Stimulated activated CD4-positive, alpha-beta T cell treated with anti-CD3 and anti-CD28 coated beads, Interleukin-4, amount 100 ng/mL, for 1 hour (primary cell): Measurements from ENCODE around the gene TRIM62.

ENCODE experiments used
- DNase-seq: peaks from one replicate; pipeline ENCODE4 v3.0.0-alpha.2; 2020

The TRIM62 gene

GRCh38 chr1:33180226-33180910 is 1.5 kb downstream of the TRIM62 start:
- no peak for DNase-seq

- no peak for DNase-seq
Measured at GRCh38 chr1:33178836-33179439, 2.9 kb downstream of the TRIM62 start.

- no peak for DNase-seq
Measured at GRCh38 chr1:33177996-33178540, 3.8 kb downstream of the TRIM62 start.

GRCh38 chr1:33176887-33177286 is 5.0 kb downstream of the TRIM62 start:
- DNase-seq, result no peak

- no peak for DNase-seq
Measured at GRCh38 chr1:33176362-33176850, 5.4 kb downstream of the TRIM62 start.

GRCh38 chr1:33175865-33176264 is 6.0 kb downstream of the TRIM62 start:
- no peak for DNase-seq

GRCh38 chr1:33173091-33173490 is 8.8 kb downstream of the TRIM62 start:
- no peak for DNase-seq

- DNase-seq, result no peak
Measured at GRCh38 chr1:33171977-33172813, 9.6 kb downstream of the TRIM62 start.

- DNase-seq, result no peak
Measured at GRCh38 chr1:33170351-33171274, 11.2 kb downstream of the TRIM62 start.

GRCh38 chr1:33169290-33170055 is 12.4 kb downstream of the TRIM62 start:
- no peak for DNase-seq

GRCh38 chr1:33168556-33169289 is 13.1 kb downstream of the TRIM62 start:
- no peak for DNase-seq

GRCh38 chr1:33167650-33168447 is 14.0 kb downstream of the TRIM62 start:
- no peak for DNase-seq

GRCh38 chr1:33165809-33166208 is 16.0 kb downstream of the TRIM62 start:
- DNase-seq, result no peak

GRCh38 chr1:33165209-33165608 is 16.6 kb downstream of the TRIM62 start:
- no peak for DNase-seq

- no peak for DNase-seq
Measured at GRCh38 chr1:33163621-33164519, 18.0 kb downstream of the TRIM62 start.

- no peak for DNase-seq
Measured at GRCh38 chr1:33162141-33162540, 19.7 kb downstream of the TRIM62 start.

GRCh38 chr1:33161061-33161681 is 20.7 kb downstream of the TRIM62 start:
- no peak for DNase-seq

GRCh38 chr1:33159577-33159976 is 22.3 kb downstream of the TRIM62 start:
- no peak for DNase-seq
